K562 (cell line): ENCODE data around the gene OR11A1. TPM values are rescaled to one million over a fixed set of nuclear protein-coding genes. Genes with fewer than 3 reads are reported as not detected.

Experiments used
- ATAC-seq: fragments of 200-7000 bp; cut with Tn5 transposase; 3 replicates; pipeline ENCODE4 v1.9.1; 2020; ENCODE audit warnings: moderate library complexity
- BruUV-seq: library from RNA; stranded (reverse); fragments of 400-500 nt; replicated peaks from 2 replicates; lab custom pipeline; 2021; lab: Mats Ljungman, UMichigan
- CTCF ChIA-PET: fragments of 300-600 bp; formaldehyde crosslinking; extraction: SDS; loops from one replicate; lab custom pipeline; 2021; ENCODE audit warnings: low intra/inter-chr PET ratio; lab: Yijun Ruan, JAX
- POLR2A ChIA-PET: fragments of 300-600, 350-650 bp; sonication (Branson Sonifier 250); formaldehyde crosslinking; extraction: SDS; loops from one replicate; lab custom pipeline; 2021; ENCODE audit warnings: antibody characterized with exemption, inconsistent platforms; lab: Yijun Ruan, JAX
- DNase-seq, 4 experiments: peaks; one replicate each; pipeline versions ENCODE4 v3.0.0 to v3.0.0-alpha.2; 2011 to 2018; ENCODE audit warnings: low spot score in 3 of 4, mixed read lengths in 3 of 4; ENCODE audit errors: extremely low read depth in 1 of 4
- FAIRE-seq: peaks from 2 replicates; lab custom pipeline; 2011; peaks lifted over from hg19 to GRCh38; lab: Jason Lieb, UNC
- H2AFZ ChIP-seq: 2 replicates; pipeline ENCODE4 v1.6.0; 2011; ENCODE audit warnings: low read depth, low read length, control low read depth, inconsistent platforms
- H3K27ac ChIP-seq: fragments of 200-600 bp; 3 replicates; pipeline ENCODE4 v1.8.0; 2011; ENCODE audit warnings: low read depth, mild to moderate bottlenecking, control low read depth, inconsistent platforms, low read length, moderate library complexity, mixed read lengths; ENCODE audit errors: extremely low read depth
- H3K27me3 ChIP-seq, 2 experiments: fragments of 300-600 bp in 1 of 2; 2 replicates in 1 of 2; 3 replicates in 1 of 2; pipeline versions ENCODE4 v1.6.0 to v1.8.0; 2011; ENCODE audit warnings: inconsistent platforms in 2 of 2, low read length in 2 of 2, mild to moderate bottlenecking in 1 of 2, mixed read lengths in 1 of 2, moderate library complexity in 1 of 2; ENCODE audit not compliant: control insufficient read depth in 2 of 2, insufficient read depth in 2 of 2
- H3K36me3 ChIP-seq: fragments of 300-600 bp; 3 replicates; pipeline ENCODE4 v1.8.0; 2011; ENCODE audit warnings: mild to moderate bottlenecking, low read length, inconsistent platforms; ENCODE audit not compliant: control insufficient read depth, insufficient read depth
- H3K4me1 ChIP-seq, 2 experiments: fragments of 200-600 bp in 1 of 2; replicated peaks in 1 of 2; 2 replicates in 1 of 2; 3 replicates in 1 of 2; pipeline versions ENCODE4 v1.5.1 to v1.8.0; 2011; ENCODE audit warnings: inconsistent platforms in 2 of 2, low read length in 2 of 2, mild to moderate bottlenecking in 1 of 2, mixed read lengths in 1 of 2, moderate library complexity in 1 of 2; ENCODE audit not compliant: control insufficient read depth in 2 of 2, insufficient read depth in 2 of 2
- H3K4me2 ChIP-seq: 2 replicates; pipeline ENCODE4 v1.6.1; 2011; ENCODE audit warnings: low read length, control low read depth, inconsistent platforms, mixed read lengths; ENCODE audit not compliant: insufficient read depth
- H3K4me3 ChIP-seq: fragments of 200-600 bp; sonication (generic), shearing (Covaris generic); 2 replicates; pipeline ENCODE4 v1.5.1; 2016; ENCODE audit warnings: control low read depth, inconsistent platforms
- H3K79me2 ChIP-seq: fragments of 200-600 bp; 3 replicates; pipeline ENCODE4 v1.8.0; 2011; ENCODE audit warnings: low read length, inconsistent platforms; ENCODE audit not compliant: control insufficient read depth, insufficient read depth
- H3K9ac ChIP-seq, 2 experiments: 2 replicates each; pipeline versions ENCODE4 v1.6.0 to v1.6.1; 2011; ENCODE audit warnings: low read depth in 2 of 2, low read length in 2 of 2, control low read depth in 1 of 2, inconsistent platforms in 1 of 2, mild to moderate bottlenecking in 1 of 2, mixed read lengths in 1 of 2; ENCODE audit not compliant: insufficient read depth in 1 of 2
- H3K9me1 ChIP-seq: one replicate; pipeline ENCODE4 v1.6.0; 2011; ENCODE audit warnings: inconsistent platforms, mild to moderate bottlenecking, low read length, moderate library complexity; ENCODE audit not compliant: control insufficient read depth, insufficient read depth
- H3K9me3 ChIP-seq: replicated peaks from 2 replicates; pipeline ENCODE4 v1.5.1; 2011; ENCODE audit warnings: low read depth, low read length, inconsistent platforms; ENCODE audit not compliant: control insufficient read depth, insufficient read depth
- H4K20me1 ChIP-seq: replicated peaks from 2 replicates; pipeline ENCODE4 v1.6.1; 2011; ENCODE audit warnings: low read length, inconsistent platforms, mixed read lengths; ENCODE audit not compliant: control insufficient read depth, insufficient read depth
- ELK1 ChIP-seq: sonication (generic); formaldehyde crosslinking; IDR thresholded peaks from 2 replicates; pipeline ENCODE4 v1.8.1; 2022; ENCODE audit warnings: missing genetic modification reagents
- FOXA3 ChIP-seq, 2 experiments: fragments of 450-650 bp in 1 of 2; sonication (generic) in 1 of 2; formaldehyde crosslinking; IDR thresholded peaks in 1 of 2; conservative IDR thresholded peaks in 1 of 2; 2 replicates each; pipeline versions ENCODE4 v1.4.0 to v1.8.0; 2020 to 2022; ENCODE audit warnings: mild to moderate bottlenecking in 2 of 2, missing genetic modification reagents in 1 of 2
- FOXK2 ChIP-seq, 2 experiments: fragments of 450-650 bp; IDR thresholded peaks in 1 of 2; conservative IDR thresholded peaks in 1 of 2; 2 replicates each; pipeline ENCODE4 v1.6.1; 2016; ENCODE audit warnings: low read depth in 2 of 2, mild to moderate bottlenecking in 1 of 2
- PKNOX1 ChIP-seq: fragments of 450-650 bp; IDR thresholded peaks from 2 replicates; pipeline ENCODE4 v1.6.1; 2016
- ZNF511 ChIP-seq: sonication (generic); formaldehyde crosslinking; IDR thresholded peaks from 2 replicates; pipeline ENCODE4 v1.8.0; 2022; ENCODE audit warnings: mild to moderate bottlenecking, missing genetic modification reagents
- WGBS: fragments of 100-300 bp; shearing (Covaris generic); methylation state at CpG from one replicate; pipeline ENCODE4 v1.1.6; 2016; ENCODE audit warnings: low coverage, mixed read lengths; ENCODE audit not compliant: insufficient coverage; ENCODE audit errors: missing lambda C conversion rate; 5-methylcytosine and 5-hydroxymethylcytosine counted together
- in situ Hi-C: fragments of 300-500 bp; cut with MboI; formaldehyde crosslinking; loops from 4 replicates; pipeline ENCODE4 v1.15.0; 2018; ENCODE audit warnings: inconsistent platforms, mixed read lengths
- intact Hi-C: fragments of 100-400 bp; cut with micrococcal nuclease; formaldehyde crosslinking; loops from 2 replicates; pipeline ENCODE4 v1.14.2; 2022
- polyA plus RNA-seq, 8 experiments: library from polyadenylated mRNA; depleted of rRNA in 4 of 8; stranded (reverse) in 5 of 8; unstranded in 3 of 8; fragments of >200 nt; fragmentation: Nextera tagmentation in 2 of 8; fragmentation: Illumina TruSeq in 1 of 8; extraction: Ambion mirVana in 2 of 8; extraction: Trizol in 1 of 8; gene quantifications; 2 replicates each; pipeline versions ENCODE4 v1.2.1 to v1.2.3, GENCODE V29; 2011 to 2014; ENCODE audit warnings: inconsistent platforms in 1 of 8, missing spikeins in 1 of 8
- total RNA-seq, 7 experiments: library from RNA; depleted of rRNA in 6 of 7; stranded (reverse); fragments of >200 nt in 6 of 7; fragmentation: Illumina TruSeq in 2 of 7; extraction: Trizol in 2 of 7; gene quantifications; 2 replicates each; pipeline versions ENCODE4 v1.2.1 to v1.2.3, GENCODE V29; 2011 to 2021; ENCODE audit warnings: low replicate concordance in 1 of 7

The OR11A1 gene
- total and polyA plus RNA-seq, 9 of the 15 experiments (the other 6 are each of a cell fraction or from before 2014, with no cell fraction given) = not detected

DNA sequence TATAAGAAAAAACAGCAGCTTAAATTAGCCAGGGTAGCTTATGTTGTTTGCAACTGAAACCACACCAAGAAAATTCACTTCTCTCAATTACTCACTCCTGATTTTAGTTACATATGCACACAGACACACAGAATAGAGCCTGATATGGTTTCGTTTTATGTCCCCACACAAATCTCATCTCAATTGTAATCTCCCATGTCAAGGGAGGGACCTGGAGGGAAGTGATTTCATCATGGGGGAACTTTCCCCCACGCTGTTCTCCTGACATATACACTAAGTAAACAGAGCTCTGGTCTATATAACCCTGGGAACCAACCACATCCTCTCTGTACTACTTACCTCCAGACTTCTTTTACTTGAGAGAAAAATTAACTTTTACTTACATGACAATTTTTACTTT, 32.3 kb downstream of the OR11A1 start:
- H3K4me1 ChIP-seq = no peaks in the 10 kb centered on the region
- peaks cover 0 to 11% of the 10 kb centered on the region in 2 experiments; a peak in 3 of 5 replicates for H3K27me3 ChIP-seq
- intact Hi-C loops = no loop called here
- no peaks in the 10 kb centered on the region for H4K20me1 ChIP-seq
- no peak overlapping the region for H3K9ac ChIP-seq
- no peaks in the 10 kb centered on the region for H3K9me1 ChIP-seq
- H2AFZ ChIP-seq = no peak overlapping the region
- WGBS = 0% methylated on average over 2 of the region's 2 CpGs
- FAIRE-seq (no peak), DNase-seq (no peak), ATAC-seq (no peak)
- TF ChIP-seq FOXA3 (CRISPR knock-in tag; conservative IDR thresholded peaks at IDR 0.05 in 1 of 2, IDR thresholded peaks at IDR 0.05 in 1 of 2) = peak in 1 of 2 experiments; percentile 56; a peak in 1 of 4 replicates
- TF ChIP-seq FOXK2 (conservative IDR thresholded peaks at IDR 0.05 in 1 of 2, IDR thresholded peaks at IDR 0.05 in 1 of 2; ENCODE audit: low read depth in 2 of 2) = no peak
- no peak for TF ChIP-seq ELK1 (CRISPR knock-in tag)
- TF ChIP-seq ZNF511 (CRISPR knock-in tag) = no peak
- TF ChIP-seq PKNOX1 = no peak
- no peaks in the 10 kb centered on the region for H3K9me3 ChIP-seq
- no peak overlapping the region for H3K27ac ChIP-seq
- H3K36me3 ChIP-seq = no peaks in the 10 kb centered on the region
- ChIA-PET POLR2A (interaction anchor here (1.4 kb wide), 1 partner anchor 11 kb away, joined by 4 read pairs; no protein-coding TSS in a partner anchor), CTCF (interaction anchor here (1.6 kb wide), 1 partner anchor 165 kb away, joined by 4 read pairs; no protein-coding TSS in a partner anchor)
- in situ Hi-C loops = no loop called here
- no peak overlapping the region for H3K4me2 ChIP-seq
- H3K79me2 ChIP-seq = no peaks in the 10 kb centered on the region
- no peak overlapping the region for H3K4me3 ChIP-seq
- BruUV-seq = no TSS peak
